WTC11 (cell line): ENCODE measurements around the gene SEC61A2.

Experiments used
- ATF3 ChIP-seq: sonication (generic); formaldehyde crosslinking; conservative IDR thresholded peaks from 2 replicates; pipeline ENCODE4 v1.8.1; 2022; ENCODE audit warnings: mild to moderate bottlenecking, missing genetic modification reagents
- ATF6 ChIP-seq: sonication (generic); formaldehyde crosslinking; IDR thresholded peaks from 2 replicates; pipeline ENCODE4 v1.8.1; 2023; ENCODE audit warnings: mild to moderate bottlenecking, missing genetic modification reagents
- CTCF ChIP-seq: fragments of 200-600 bp; IDR thresholded peaks from 2 replicates; pipeline ENCODE4 v1.8.0; 2022; ENCODE audit warnings: antibody characterized with exemption
- NFE2L1 ChIP-seq: sonication (generic); formaldehyde crosslinking; IDR thresholded peaks from 2 replicates; pipeline ENCODE4 v1.8.1; 2023; ENCODE audit warnings: missing genetic modification reagents
- NR1H2 ChIP-seq: sonication (generic); formaldehyde crosslinking; IDR thresholded peaks from 2 replicates; pipeline ENCODE4 v1.9.0; 2021; ENCODE audit warnings: mild to moderate bottlenecking, moderate library complexity, missing genetic modification reagents
- SMAD4 ChIP-seq: sonication (generic); formaldehyde crosslinking; IDR thresholded peaks from 2 replicates; pipeline ENCODE4 v1.8.0; 2022; ENCODE audit warnings: mild to moderate bottlenecking, missing genetic modification reagents
- SP1 ChIP-seq: sonication (generic); formaldehyde crosslinking; conservative IDR thresholded peaks from 2 replicates; pipeline ENCODE4 v1.8.1; 2022; ENCODE audit warnings: missing genetic modification reagents
- STAT6 ChIP-seq: sonication (generic); formaldehyde crosslinking; conservative IDR thresholded peaks from 2 replicates; pipeline ENCODE4 v1.8.1; 2023; ENCODE audit warnings: mild to moderate bottlenecking, low read depth, missing genetic modification reagents, moderate library complexity
- TCF7 ChIP-seq: sonication (generic); formaldehyde crosslinking; IDR thresholded peaks from 2 replicates; pipeline ENCODE4 v1.8.0; 2022; ENCODE audit warnings: mild to moderate bottlenecking, low read depth, missing genetic modification reagents, moderate library complexity
- ZNF232 ChIP-seq: sonication (generic); formaldehyde crosslinking; IDR thresholded peaks from 2 replicates; pipeline ENCODE4 v1.8.0; 2022; ENCODE audit warnings: mild to moderate bottlenecking, missing genetic modification reagents

- TF ChIP-seq STAT6 (CRISPR knock-in tag) (no peak), NR1H2 (CRISPR knock-in tag) (no peak), ATF6 (CRISPR knock-in tag) (no peak), NFE2L1 (no peak), CTCF (no peak), SP1 (CRISPR knock-in tag) (no peak), ZNF232 (no peak), SMAD4 (CRISPR knock-in tag) (no peak), ATF3 (CRISPR knock-in tag) (no peak), TCF7 (CRISPR knock-in tag) (no peak)
These were observed 83.0 kb downstream of the SEC61A2 start for GRCh38 chr10:12212454-12212853.
